ENCODE results near the gene RFX4.

The RFX4 gene

GRCh38 chr12:106652510-106653015 is 69.8 kb downstream of the RFX4 start:
- no peak for DNase-seq (ENCODE audit: low read depth)
- no peak overlapping the region for H3K9ac ChIP-seq (ENCODE audit: low read length)
- H3K4me3 ChIP-seq (ENCODE audit: low read length): no peak overlapping the region
- H3K4me1 ChIP-seq (ENCODE audit: control insufficient read depth, insufficient read depth, low read length): no peaks in the 10 kb centered on the region
- H3K27me3 ChIP-seq (replicated peaks; ENCODE audit: control insufficient read depth, insufficient read depth, low read length): peaks cover 3% of the 10 kb centered on the region
- no peaks in the 10 kb centered on the region for H3K9me3 ChIP-seq (ENCODE audit: control insufficient read depth, low read length)
- H3K36me3 ChIP-seq (ENCODE audit: control insufficient read depth, insufficient read depth, low read length, severe bottlenecking): no peaks in the 10 kb centered on the region

DNA sequence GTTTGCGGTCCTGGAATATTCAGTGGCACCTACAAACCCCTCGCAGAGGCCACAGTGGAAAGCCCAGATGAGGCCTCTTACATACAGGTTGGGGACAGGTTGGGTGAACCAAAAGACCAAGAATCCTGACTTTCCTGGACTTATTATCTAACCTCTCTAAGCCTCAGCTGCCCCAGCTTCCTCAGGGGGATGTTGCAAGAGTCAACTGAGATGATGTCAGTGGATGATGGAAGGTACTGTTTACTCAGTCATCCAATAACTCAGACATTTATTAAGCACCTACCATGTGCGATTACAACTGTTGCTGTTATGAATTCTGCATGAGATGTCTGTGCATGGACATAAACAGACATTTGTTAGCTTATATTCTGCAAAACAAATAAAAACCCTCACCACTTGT is 72.8 kb downstream of the RFX4 start:
- no peak for DNase-seq (ENCODE audit: low read depth)
- H3K4me3 ChIP-seq (ENCODE audit: low read length): no peak overlapping the region
- no peak overlapping the region for H3K9ac ChIP-seq (ENCODE audit: low read length)
- no peaks in the 10 kb centered on the region for H3K4me1 ChIP-seq (ENCODE audit: control insufficient read depth, insufficient read depth, low read length)
- peaks cover 3% of the 10 kb centered on the region for H3K27me3 ChIP-seq (replicated peaks; ENCODE audit: control insufficient read depth, insufficient read depth, low read length)
- peaks cover 14% of the 10 kb centered on the region for H3K9me3 ChIP-seq (ENCODE audit: control insufficient read depth, low read length)
- no peaks in the 10 kb centered on the region for H3K36me3 ChIP-seq (ENCODE audit: control insufficient read depth, insufficient read depth, low read length, severe bottlenecking)

DNA sequence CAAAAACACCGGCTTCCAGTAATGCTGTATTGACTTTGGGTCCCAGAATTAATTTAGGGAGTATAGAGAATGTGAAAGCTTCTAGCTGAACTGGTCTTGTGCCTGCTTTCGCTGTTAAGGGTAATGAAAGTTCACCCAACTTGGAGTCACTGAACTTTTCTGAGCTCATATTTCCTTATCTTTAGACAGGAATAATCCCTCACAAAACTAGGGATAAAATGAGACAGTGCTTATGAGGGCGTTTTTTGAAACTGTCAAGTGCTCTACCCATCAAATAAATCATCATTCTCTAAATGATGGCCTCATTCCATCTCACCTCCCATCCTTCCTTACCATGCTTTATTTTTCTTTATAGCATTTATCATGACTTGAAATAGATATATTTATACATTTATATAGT is 74.7 kb downstream of the RFX4 start:
- no peak for DNase-seq (ENCODE audit: low read depth)
- H3K36me3 ChIP-seq (ENCODE audit: control insufficient read depth, insufficient read depth, low read length, severe bottlenecking): no peaks in the 10 kb centered on the region
- no peaks in the 10 kb centered on the region for H3K4me1 ChIP-seq (ENCODE audit: control insufficient read depth, insufficient read depth, low read length)
- peaks cover 3% of the 10 kb centered on the region for H3K27me3 ChIP-seq (replicated peaks; ENCODE audit: control insufficient read depth, insufficient read depth, low read length)
- peaks cover 33% of the 10 kb centered on the region for H3K9me3 ChIP-seq (ENCODE audit: control insufficient read depth, low read length)
- no peak overlapping the region for H3K9ac ChIP-seq (ENCODE audit: low read length)
- H3K4me3 ChIP-seq (ENCODE audit: low read length): no peak overlapping the region

GRCh38 chr12:106663385-106663784 is 80.6 kb downstream of the RFX4 start:
- DNase-seq (ENCODE audit: low read depth): no peak
- H3K36me3 ChIP-seq (ENCODE audit: control insufficient read depth, insufficient read depth, low read length, severe bottlenecking): no peaks in the 10 kb centered on the region
- no peak overlapping the region for H3K4me3 ChIP-seq (ENCODE audit: low read length)
- no peak overlapping the region for H3K9ac ChIP-seq (ENCODE audit: low read length)
- no peaks in the 10 kb centered on the region for H3K4me1 ChIP-seq (ENCODE audit: control insufficient read depth, insufficient read depth, low read length)
- H3K9me3 ChIP-seq (ENCODE audit: control insufficient read depth, low read length): peaks cover 60% of the 10 kb centered on the region
- peaks cover 4% of the 10 kb centered on the region for H3K27me3 ChIP-seq (replicated peaks; ENCODE audit: control insufficient read depth, insufficient read depth, low read length)

DNA sequence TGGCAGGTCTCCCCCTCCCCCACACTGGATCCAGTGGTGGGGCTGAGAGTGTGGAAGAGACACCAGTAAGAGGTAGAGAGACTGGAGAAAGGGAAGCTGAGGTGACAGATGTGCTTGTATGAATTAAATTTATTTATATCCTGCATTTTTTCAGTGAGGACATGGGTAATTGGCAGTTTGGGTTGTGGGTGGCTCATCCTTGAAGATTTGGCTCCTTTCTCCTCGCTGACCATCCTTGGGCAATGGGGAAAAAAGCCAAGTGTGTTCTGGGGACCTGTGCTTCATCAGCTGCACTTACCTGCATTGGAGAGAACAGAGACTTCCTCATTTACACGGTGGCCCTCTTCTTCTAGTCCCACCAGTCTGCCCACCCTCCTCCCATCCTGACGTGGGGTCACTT is 86.4 kb downstream of the RFX4 start:
- Histone ChIP-seq H3K9ac (ENCODE audit: low read length) (no peak overlapping the region), H3K36me3 (ENCODE audit: control insufficient read depth, insufficient read depth, low read length, severe bottlenecking) (no peaks in the 10 kb centered on the region), H3K27me3 (replicated peaks; ENCODE audit: control insufficient read depth, insufficient read depth, low read length) (peaks cover 16% of the 10 kb centered on the region), H3K4me1 (ENCODE audit: control insufficient read depth, insufficient read depth, low read length) (no peaks in the 10 kb centered on the region), H3K4me3 (ENCODE audit: low read length) (no peak overlapping the region), H3K9me3 (ENCODE audit: control insufficient read depth, low read length) (peaks cover 11% of the 10 kb centered on the region)
- no peak for DNase-seq (ENCODE audit: low read depth)

GRCh38 chr12:106670131-106670530 is 87.3 kb downstream of the RFX4 start:
- Histone ChIP-seq H3K4me1 (ENCODE audit: control insufficient read depth, insufficient read depth, low read length) (no peaks in the 10 kb centered on the region), H3K36me3 (ENCODE audit: control insufficient read depth, insufficient read depth, low read length, severe bottlenecking) (no peaks in the 10 kb centered on the region), H3K27me3 (replicated peaks; ENCODE audit: control insufficient read depth, insufficient read depth, low read length) (peaks cover 16% of the 10 kb centered on the region), H3K9ac (ENCODE audit: low read length) (no peak overlapping the region), H3K4me3 (ENCODE audit: low read length) (no peak overlapping the region), H3K9me3 (ENCODE audit: control insufficient read depth, low read length) (peaks cover 1% of the 10 kb centered on the region)
- DNase-seq (ENCODE audit: low read depth): no peak

DNA sequence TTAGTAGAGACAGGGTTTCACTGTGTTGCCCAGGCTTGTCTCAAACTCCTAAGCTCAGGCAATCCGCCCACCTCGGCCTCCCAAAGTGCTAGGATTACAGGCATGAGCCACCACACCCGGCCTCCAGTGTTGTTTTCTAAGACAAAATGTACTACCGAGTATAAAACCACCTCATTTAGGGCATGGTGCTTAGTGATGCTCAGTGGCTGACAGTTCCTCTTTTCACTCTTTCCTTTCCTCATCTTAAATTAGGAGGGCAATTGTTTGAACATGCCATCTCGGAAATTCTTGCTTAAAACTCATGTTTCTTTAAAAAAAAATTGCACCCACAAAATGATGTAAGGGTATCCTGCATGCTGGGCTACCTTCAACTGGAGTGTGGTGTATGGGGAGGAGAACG is 89.0 kb downstream of the RFX4 start:
- no peak for DNase-seq (ENCODE audit: low read depth)
- Histone ChIP-seq H3K27me3 (replicated peaks; ENCODE audit: control insufficient read depth, insufficient read depth, low read length) (peaks cover 22% of the 10 kb centered on the region), H3K9ac (ENCODE audit: low read length) (no peak overlapping the region), H3K4me3 (ENCODE audit: low read length) (no peak overlapping the region), H3K4me1 (ENCODE audit: control insufficient read depth, insufficient read depth, low read length) (no peaks in the 10 kb centered on the region), H3K9me3 (ENCODE audit: control insufficient read depth, low read length) (no peaks in the 10 kb centered on the region), H3K36me3 (ENCODE audit: control insufficient read depth, insufficient read depth, low read length, severe bottlenecking) (no peaks in the 10 kb centered on the region)

GRCh38 chr12:106672314-106673025 is 89.7 kb downstream of the RFX4 start:
- no peak overlapping the region for H3K4me3 ChIP-seq (ENCODE audit: low read length)
- DNase-seq (ENCODE audit: low read depth): no peak
- H3K9ac ChIP-seq (ENCODE audit: low read length): no peak overlapping the region
- no peaks in the 10 kb centered on the region for H3K9me3 ChIP-seq (ENCODE audit: control insufficient read depth, low read length)
- peaks cover 21% of the 10 kb centered on the region for H3K27me3 ChIP-seq (replicated peaks; ENCODE audit: control insufficient read depth, insufficient read depth, low read length)
- H3K36me3 ChIP-seq (ENCODE audit: control insufficient read depth, insufficient read depth, low read length, severe bottlenecking): no peaks in the 10 kb centered on the region
- H3K4me1 ChIP-seq (ENCODE audit: control insufficient read depth, insufficient read depth, low read length): no peaks in the 10 kb centered on the region

GRCh38 chr12:106673141-106673540 is 90.3 kb downstream of the RFX4 start:
- no peak overlapping the region for H3K9ac ChIP-seq (ENCODE audit: low read length)
- DNase-seq (ENCODE audit: low read depth): no peak
- H3K9me3 ChIP-seq (ENCODE audit: control insufficient read depth, low read length): no peaks in the 10 kb centered on the region
- H3K4me1 ChIP-seq (ENCODE audit: control insufficient read depth, insufficient read depth, low read length): no peaks in the 10 kb centered on the region
- H3K4me3 ChIP-seq (ENCODE audit: low read length): no peak overlapping the region
- H3K27me3 ChIP-seq (replicated peaks; ENCODE audit: control insufficient read depth, insufficient read depth, low read length): peaks cover 18% of the 10 kb centered on the region
- no peaks in the 10 kb centered on the region for H3K36me3 ChIP-seq (ENCODE audit: control insufficient read depth, insufficient read depth, low read length, severe bottlenecking)

DNA sequence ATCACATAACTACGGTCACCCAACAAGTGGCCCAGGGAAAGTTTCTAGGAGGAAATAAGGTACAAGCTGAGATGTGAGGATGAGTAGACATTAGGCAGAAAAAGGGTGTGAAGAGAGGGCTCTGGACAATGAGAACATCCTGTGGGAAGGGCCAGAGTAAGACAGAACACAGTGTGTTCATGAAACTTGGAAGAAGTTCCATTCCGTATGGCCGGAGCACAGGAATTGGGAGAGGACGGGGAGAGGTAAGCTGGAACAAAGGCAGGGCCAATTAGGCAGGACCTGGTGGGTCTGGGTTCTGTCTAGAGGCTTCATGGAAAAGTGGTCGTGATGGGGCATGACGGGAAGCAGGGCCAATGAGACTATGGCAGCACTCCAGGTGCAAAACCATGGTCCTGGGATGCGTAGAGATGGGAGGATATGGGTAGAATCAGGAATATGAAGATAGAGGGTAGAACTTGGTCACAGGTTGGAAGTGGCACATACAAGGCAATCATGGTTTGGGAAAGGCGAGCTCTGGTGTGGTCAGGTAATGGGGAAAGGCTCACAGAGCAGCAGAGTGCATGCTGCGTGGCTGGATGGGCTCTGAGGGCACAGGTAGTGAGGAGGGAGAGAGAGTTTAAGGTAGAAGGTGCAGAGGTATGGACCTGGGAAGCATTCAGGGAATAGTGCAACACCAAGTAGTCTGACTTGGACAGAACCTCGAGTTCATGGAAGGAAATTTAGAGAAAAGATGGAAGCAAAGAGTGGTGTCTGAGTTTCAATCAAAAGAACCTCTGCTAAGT is 93.0 kb downstream of the RFX4 start:
- Histone ChIP-seq H3K9ac (ENCODE audit: low read length) (no peak overlapping the region), H3K4me3 (ENCODE audit: low read length) (no peak overlapping the region), H3K4me1 (ENCODE audit: control insufficient read depth, insufficient read depth, low read length) (no peaks in the 10 kb centered on the region), H3K27me3 (replicated peaks; ENCODE audit: control insufficient read depth, insufficient read depth, low read length) (peaks cover 29% of the 10 kb centered on the region), H3K9me3 (ENCODE audit: control insufficient read depth, low read length) (no peaks in the 10 kb centered on the region), H3K36me3 (ENCODE audit: control insufficient read depth, insufficient read depth, low read length, severe bottlenecking) (no peaks in the 10 kb centered on the region)
- DNase-seq (ENCODE audit: low read depth): no peak

DNA sequence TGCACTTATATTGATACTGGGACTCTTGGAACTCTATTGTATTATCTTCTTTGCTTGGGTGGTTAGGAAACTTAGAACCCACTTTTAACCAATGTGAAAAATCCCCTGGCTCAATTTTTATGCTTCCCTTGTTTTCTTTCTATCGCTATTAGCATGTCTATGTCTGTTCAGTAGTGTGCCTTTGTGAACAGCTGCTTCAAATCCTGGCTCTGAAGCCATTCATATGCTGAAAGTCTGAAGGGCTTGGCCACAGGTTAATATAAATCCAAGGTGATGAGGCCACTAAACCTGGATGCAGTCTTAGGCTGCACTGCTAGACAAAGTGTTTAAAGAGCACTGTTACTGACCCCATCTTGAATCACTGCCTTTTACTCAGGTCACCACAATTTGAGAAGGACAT is 96.8 kb downstream of the RFX4 start:
- no peaks in the 10 kb centered on the region for H3K4me1 ChIP-seq (ENCODE audit: control insufficient read depth, insufficient read depth, low read length)
- H3K36me3 ChIP-seq (ENCODE audit: control insufficient read depth, insufficient read depth, low read length, severe bottlenecking): no peaks in the 10 kb centered on the region
- peaks cover 18% of the 10 kb centered on the region for H3K27me3 ChIP-seq (replicated peaks; ENCODE audit: control insufficient read depth, insufficient read depth, low read length)
- H3K9ac ChIP-seq (ENCODE audit: low read length): no peak overlapping the region
- H3K9me3 ChIP-seq (ENCODE audit: control insufficient read depth, low read length): no peaks in the 10 kb centered on the region
- DNase-seq (ENCODE audit: low read depth): no peak
- no peak overlapping the region for H3K4me3 ChIP-seq (ENCODE audit: low read length)

Measured in adipocyte (in vitro differentiated cells).